Lower leg skin (tissue), 3 donors: Measurements from ENCODE around the gene GASK1B.

Experiments
- POLR2A ChIP-seq, 2 donors: fragments of 450-650 bp; IDR thresholded peaks; one replicate each; pipeline ENCODE4 v1.6.1; 2016 to 2017; ENCODE audit warnings: antibody characterized with exemption in 2 of 2, mild to moderate bottlenecking in 1 of 2, moderate library complexity in 1 of 2
- TF ChIP-seq, protein P1 (sequence below), 3 donors: fragments of 450-650 bp; IDR thresholded peaks; one replicate each; pipeline ENCODE4 v1.5.1; 2016; ENCODE audit warnings: antibody characterized with exemption in 3 of 3, mild to moderate bottlenecking in 3 of 3, moderate library complexity in 2 of 3

DNA sequence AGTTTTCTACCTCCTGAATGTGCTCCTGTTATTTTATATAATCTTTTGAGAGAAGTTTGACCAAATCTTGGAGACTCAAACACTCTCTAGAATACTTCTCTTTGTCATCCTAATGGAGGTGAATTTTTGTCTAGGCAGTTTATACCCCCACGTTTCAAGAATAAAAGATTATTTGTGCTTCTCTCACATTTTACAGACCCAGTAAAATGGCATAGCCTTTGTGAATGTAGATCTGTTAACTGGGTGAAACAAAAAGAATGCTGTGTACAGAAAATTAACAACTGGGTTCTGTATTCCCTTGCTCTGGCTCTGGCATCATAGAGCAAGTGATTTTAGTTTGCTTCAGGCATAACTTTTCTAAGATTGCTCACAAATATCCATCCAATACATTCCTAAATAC is 26.1 kb downstream of the GASK1B start:
- TF ChIP-seq, protein P1, sequence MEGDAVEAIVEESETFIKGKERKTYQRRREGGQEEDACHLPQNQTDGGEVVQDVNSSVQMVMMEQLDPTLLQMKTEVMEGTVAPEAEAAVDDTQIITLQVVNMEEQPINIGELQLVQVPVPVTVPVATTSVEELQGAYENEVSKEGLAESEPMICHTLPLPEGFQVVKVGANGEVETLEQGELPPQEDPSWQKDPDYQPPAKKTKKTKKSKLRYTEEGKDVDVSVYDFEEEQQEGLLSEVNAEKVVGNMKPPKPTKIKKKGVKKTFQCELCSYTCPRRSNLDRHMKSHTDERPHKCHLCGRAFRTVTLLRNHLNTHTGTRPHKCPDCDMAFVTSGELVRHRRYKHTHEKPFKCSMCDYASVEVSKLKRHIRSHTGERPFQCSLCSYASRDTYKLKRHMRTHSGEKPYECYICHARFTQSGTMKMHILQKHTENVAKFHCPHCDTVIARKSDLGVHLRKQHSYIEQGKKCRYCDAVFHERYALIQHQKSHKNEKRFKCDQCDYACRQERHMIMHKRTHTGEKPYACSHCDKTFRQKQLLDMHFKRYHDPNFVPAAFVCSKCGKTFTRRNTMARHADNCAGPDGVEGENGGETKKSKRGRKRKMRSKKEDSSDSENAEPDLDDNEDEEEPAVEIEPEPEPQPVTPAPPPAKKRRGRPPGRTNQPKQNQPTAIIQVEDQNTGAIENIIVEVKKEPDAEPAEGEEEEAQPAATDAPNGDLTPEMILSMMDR (IDR thresholded peaks at IDR 0.05) = no peak
- no peak for TF ChIP-seq POLR2A (IDR thresholded peaks at IDR 0.05)
